ENCODE results near the gene LILRA6.
A peak's percentile ranks its signal among the peaks of the same experiment; 100 is the strongest.
"Not testable (repeated sequence)": the region's sequence is repeated elsewhere in the genome, so short reads cannot be mapped to it uniquely, and the experiment has no call there.

The LILRA6 gene

DNA sequence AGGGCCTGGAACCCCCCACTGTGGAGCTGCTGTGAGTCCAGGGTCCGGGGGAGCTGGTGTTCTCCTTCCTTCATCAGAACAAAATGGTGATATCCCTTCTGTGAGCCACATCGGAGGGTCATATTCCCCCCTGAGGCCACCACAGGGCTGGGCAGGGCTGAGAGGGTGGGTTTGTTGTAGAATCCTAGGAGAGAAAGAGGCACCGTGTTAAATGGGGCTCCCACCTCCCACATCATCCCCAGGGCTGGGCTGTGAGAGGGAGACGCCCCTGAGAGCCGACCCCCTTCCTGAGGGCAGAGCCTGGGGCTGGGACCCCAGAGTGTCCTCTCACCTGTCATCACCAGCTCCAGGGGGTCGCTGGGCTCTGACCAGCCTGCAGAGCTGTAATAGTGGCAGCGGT is 20.6 kb downstream of the LILRA6 start:
- DNase-seq: not testable (repeated sequence)

DNA sequence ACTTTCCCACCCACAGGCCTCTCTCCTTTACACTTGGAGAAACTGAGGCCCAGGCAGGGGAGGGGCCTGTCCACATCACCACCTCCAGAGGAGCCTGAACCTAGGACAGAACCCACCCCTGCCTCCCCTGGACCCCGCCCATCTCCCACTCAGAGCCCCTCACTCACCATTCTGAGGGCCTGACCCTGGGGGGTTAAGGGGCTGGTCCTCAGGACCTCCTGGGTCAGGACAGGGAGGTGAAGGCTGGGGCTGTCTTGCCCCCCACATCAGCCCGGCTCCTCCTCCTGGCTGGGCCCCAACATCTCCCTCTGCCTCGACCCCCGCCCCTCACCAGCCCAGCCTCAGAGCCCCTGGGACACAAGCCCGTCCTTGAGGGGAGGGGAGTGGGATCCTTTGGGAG is 22.9 kb downstream of the LILRA6 start:
- DNase-seq: not testable (repeated sequence)

GRCh38 chr19:54218960-54219661 is 23.5 kb downstream of the LILRA6 start:
- DNase-seq: no peak
- TF ChIP-seq GATA1 (IDR thresholded peaks at IDR 0.05; ENCODE audit: low read depth, low read length): no peak
- TF ChIP-seq POLR2A (IDR thresholded peaks at IDR 0.05; ENCODE audit: low read length): no peak

DNA sequence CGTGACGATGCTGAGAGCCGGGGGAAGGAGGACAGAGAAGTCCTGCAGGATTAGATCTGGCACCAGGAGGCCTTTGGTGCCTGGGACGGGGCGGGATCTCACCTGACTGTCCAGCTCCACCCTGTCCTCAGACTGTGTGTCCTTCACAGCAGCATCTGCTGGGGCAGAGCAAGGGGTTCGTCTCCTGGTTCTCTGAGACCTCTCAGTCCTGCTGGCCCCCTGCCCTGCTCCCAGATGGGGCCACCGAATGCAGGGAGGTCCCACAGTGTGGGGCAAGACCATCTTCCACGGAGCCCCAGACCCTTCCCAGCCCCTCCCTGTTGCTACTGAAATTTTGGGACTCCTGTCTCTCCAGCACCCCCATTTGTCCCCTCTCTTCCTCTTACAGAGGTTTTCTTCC is 24.3 kb downstream of the LILRA6 start:
- no peak for DNase-seq
- no peak for TF ChIP-seq GATA1 (IDR thresholded peaks at IDR 0.05; ENCODE audit: low read depth, low read length)

DNA sequence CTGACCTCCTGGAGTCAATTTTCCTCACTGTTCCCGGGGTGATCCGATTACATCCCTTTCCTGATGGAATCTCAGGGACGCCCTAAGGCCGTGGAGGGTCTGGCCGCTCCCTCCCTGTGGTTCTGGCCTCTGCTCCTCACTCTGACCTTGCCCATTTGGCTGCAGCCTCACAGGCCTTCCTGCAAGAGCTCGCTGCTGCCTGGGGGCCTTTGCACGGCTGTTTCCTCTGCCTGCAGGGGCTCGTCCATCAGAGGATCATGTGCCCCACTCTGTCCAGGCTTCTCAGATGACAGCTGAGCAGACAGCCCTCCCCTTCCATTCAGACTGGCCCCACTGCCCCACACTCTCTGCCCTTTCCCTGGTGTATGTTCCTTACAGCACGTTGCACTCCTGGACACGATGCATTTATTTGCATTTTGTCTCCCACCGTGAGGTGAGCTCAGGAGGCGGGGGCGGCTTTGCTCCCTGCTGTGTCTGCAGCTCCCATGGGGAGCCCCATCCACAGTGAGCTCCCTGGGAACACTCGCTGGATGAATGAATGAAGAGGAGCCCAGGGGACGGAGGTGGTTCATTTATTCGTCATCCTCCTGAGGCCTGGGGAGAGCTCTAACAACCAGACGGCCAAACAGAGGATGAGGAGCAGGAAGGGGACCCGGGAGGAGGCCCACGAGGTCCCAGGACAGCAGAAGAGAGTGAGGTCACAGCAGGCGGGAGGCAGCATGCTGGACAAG is 24.9 kb downstream of the LILRA6 start:
- DNase-seq: not testable (repeated sequence)

DNA sequence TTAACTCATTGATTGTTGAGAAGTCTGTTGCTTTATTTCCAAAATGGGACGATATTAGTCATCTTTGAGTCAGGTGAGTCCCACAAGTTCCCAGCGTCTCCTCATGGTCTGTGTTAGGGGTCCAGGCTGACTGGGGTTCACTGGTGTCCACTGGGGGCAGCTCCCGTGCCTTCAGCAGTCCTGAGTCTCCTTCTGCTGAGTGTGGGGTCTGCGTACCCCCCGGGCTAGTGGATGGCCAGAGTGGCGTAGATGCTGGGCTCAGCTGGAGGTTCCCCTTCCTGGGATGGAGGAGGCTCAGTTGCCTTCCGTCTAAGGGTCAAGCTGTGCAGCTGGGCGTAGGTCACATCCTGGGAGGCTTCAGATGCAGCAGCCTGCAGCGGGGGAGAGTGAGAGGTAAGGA is 25.7 kb downstream of the LILRA6 start:
- no peak for TF ChIP-seq GATA1 (IDR thresholded peaks at IDR 0.05; ENCODE audit: low read depth, low read length)
- TF ChIP-seq POLR2A (IDR thresholded peaks at IDR 0.05; ENCODE audit: low read length): no peak
- DNase-seq: no peak

- not testable (repeated sequence) for DNase-seq
Measured at GRCh38 chr19:54214734-54215133, 27.9 kb downstream of the LILRA6 start.

GRCh38 chr19:54214217-54214616 is 28.4 kb downstream of the LILRA6 start:
- DNase-seq: not testable (repeated sequence)

DNA sequence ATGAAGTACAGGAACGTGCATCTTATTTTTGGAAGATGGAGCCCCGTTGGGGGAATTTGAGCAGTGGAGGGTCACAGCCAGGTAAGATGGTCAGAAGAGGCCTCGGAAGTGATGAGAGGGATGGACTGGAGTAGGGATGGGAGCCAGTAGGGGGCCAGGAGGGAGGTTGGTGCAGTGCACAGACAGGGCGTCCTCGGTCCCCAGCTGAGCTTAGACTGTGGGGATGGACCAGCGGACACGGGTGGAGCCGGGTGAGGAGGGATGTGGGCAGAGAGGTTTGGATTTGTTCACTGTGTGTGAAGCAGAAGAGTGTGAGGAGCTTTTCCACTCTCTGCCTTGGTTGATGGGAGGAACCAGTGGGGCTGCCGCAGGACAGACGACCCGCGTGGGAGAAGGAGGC is 31.4 kb downstream of the LILRA6 start:
- TF ChIP-seq POLR2A (IDR thresholded peaks at IDR 0.05; ENCODE audit: low read length) (no peak), GATA1 (IDR thresholded peaks at IDR 0.05; ENCODE audit: low read depth, low read length) (no peak)
- DNase-seq: no peak

- peak; percentile 63 for TF ChIP-seq POLR2A (IDR thresholded peaks at IDR 0.05; ENCODE audit: low read length)
- TF ChIP-seq GATA1 (IDR thresholded peaks at IDR 0.05; ENCODE audit: low read depth, low read length): no peak
- peak; percentile 95 to 96 for DNase-seq
Measured at GRCh38 chr19:54209811-54210494, 32.6 kb downstream of the LILRA6 start.

- TF ChIP-seq POLR2A (IDR thresholded peaks at IDR 0.05; ENCODE audit: low read length) (no peak), GATA1 (IDR thresholded peaks at IDR 0.05; ENCODE audit: low read depth, low read length) (no peak)
- no peak for DNase-seq
Measured at GRCh38 chr19:54209058-54209810, 33.4 kb downstream of the LILRA6 start.

DNA sequence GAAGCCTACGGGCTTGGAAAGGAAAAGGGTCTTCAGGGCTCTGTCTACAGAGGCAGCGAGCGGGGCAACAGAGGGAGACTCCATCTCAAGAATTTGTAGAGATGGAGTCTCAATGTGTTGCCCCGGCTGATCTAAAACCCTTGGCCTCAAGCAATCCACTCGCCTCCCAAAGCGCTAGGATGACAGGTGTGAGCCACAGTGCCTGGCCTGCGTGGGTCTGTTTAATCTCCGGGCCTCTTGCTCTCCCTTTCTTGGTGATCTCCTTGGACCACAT is 33.9 kb downstream of the LILRA6 start:
- TF ChIP-seq GATA1 (IDR thresholded peaks at IDR 0.05; ENCODE audit: low read depth, low read length) (no peak), POLR2A (IDR thresholded peaks at IDR 0.05; ENCODE audit: low read length) (no peak)
- no peak for DNase-seq

DNA sequence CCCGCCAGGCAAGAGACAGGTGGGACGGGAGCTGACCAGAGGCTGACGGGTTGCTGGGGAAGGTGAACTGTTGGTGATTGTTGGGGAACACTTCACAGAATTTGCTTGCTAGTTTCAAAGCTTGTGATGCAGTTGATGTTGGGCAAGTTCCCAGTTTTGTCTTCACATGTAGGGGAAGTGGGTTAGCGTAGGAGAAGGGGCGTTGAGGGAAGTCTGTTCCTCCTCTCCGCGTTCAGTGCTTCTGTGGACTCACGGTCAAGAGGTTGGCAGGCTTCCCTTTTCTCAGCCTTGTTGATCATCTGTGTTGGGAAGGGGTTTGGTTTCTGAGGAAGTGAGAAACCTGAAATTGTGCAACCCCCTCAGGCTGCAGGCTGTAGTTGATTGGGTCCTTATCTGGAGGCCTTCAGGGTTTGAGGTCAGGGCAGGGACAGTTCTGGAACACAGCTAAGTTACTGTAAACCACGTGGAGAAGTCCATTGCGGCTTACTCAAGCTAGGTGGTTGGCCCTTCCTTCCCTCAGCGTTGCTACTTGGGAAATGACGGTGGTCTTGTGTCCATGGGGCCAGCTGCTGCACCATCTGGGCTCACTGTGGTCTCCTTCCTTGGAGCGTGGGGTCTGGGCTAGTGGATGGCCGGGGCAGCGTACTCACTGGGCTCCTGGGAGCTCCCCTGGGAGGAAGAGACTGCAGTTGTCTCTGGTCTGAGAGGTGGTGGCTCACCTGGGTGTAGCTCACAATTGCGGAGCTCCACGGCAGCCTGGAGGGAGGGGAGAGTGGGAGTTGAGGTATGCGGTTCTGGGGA is 34.4 kb downstream of the LILRA6 start:
- TF ChIP-seq POLR2A (IDR thresholded peaks at IDR 0.05; ENCODE audit: low read length) (peak; percentile 78), GATA1 (IDR thresholded peaks at IDR 0.05; ENCODE audit: low read depth, low read length) (no peak)
- DNase-seq: peak; percentile 92 to 95

DNA sequence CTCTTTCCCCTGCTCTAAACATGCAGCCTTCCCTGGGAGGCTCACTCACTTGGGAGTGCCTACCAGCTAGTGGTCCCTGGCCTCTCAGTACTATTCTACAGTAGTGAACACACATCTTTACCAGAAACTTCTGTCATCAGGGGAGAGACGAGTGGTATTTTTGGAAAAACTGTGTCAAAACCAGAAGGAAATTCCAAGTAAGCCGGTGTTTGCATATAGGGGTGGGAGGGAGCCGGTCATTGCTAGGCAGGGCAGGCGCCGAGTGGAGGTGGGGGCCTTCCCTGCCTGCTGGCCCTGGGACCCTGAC is 35.0 kb downstream of the LILRA6 start:
- TF ChIP-seq POLR2A (IDR thresholded peaks at IDR 0.05; ENCODE audit: low read length): no peak
- no peak for TF ChIP-seq GATA1 (IDR thresholded peaks at IDR 0.05; ENCODE audit: low read depth, low read length)
- DNase-seq: no peak

DNA sequence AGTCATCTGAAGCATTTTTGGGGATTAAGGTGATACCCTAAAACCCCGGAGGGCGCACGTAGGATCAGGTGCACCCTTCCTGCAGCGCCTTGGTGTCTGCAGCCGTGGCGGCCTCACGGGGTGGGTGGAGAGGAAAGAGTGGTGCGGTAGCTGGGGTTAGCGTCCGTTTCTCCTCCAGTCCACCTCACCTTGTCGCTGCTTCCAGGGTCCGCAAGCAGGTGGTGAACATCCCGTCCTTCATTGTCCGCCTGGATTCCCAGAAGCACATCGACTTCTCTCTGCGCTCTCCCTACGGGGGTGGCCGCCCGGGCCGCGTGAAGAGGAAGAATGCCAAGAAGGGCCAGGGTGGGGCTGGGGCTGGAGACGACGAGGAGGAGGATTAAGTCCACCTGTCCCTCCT is 35.4 kb downstream of the LILRA6 start:
- DNase-seq: not testable (repeated sequence)
